Endothelial cell (in vitro differentiated cells): ENCODE results near the gene SCFD2. TPM values are rescaled to one million over a fixed set of nuclear protein-coding genes. Genes with fewer than 3 reads are reported as not detected.

Experiments
- DNase-seq: peaks from one replicate; pipeline ENCODE4 v3.0.0; 2021; ENCODE audit warnings: low spot score
- H3K27ac Mint-ChIP-seq: one replicate; pipeline ENCODE4 v1.8.0; 2021; ENCODE audit warnings: mixed read lengths, inconsistent platforms; ENCODE audit not compliant: unreplicated experiment
- H3K27me3 Mint-ChIP-seq: one replicate; pipeline ENCODE4 v1.8.0; 2021; ENCODE audit warnings: mild to moderate bottlenecking, moderate library complexity, mixed read lengths, inconsistent platforms; ENCODE audit not compliant: unreplicated experiment
- H3K36me3 Mint-ChIP-seq: one replicate; pipeline ENCODE4 v1.8.0; 2021; ENCODE audit warnings: mild to moderate bottlenecking, low read depth, mixed read lengths, inconsistent platforms; ENCODE audit not compliant: unreplicated experiment
- H3K4me1 Mint-ChIP-seq: one replicate; pipeline ENCODE4 v1.8.0; 2021; ENCODE audit warnings: mild to moderate bottlenecking, mixed read lengths, inconsistent platforms; ENCODE audit not compliant: unreplicated experiment
- H3K4me3 Mint-ChIP-seq: one replicate; pipeline ENCODE4 v1.8.0; 2021; ENCODE audit warnings: mild to moderate bottlenecking, mixed read lengths, inconsistent platforms; ENCODE audit not compliant: unreplicated experiment
- H3K9me3 Mint-ChIP-seq: one replicate; pipeline ENCODE4 v1.8.0; 2021; ENCODE audit warnings: mixed read lengths, inconsistent platforms; ENCODE audit not compliant: unreplicated experiment
- CTCF ChIP-seq: fragments of 200-600 bp; sonication (generic); IDR thresholded peaks from one replicate; pipeline ENCODE4 v1.5.0; 2021; ENCODE audit warnings: antibody characterized with exemption; ENCODE audit not compliant: unreplicated experiment
- total RNA-seq: library from RNA; stranded (reverse); fragmentation: NEBNext Ultra II Directional; extraction: Animal tissue kit (Norgen Biotek cat#: 25700); gene quantifications from one replicate; pipeline ENCODE4 v1.2.1, GENCODE V29; 2021; ENCODE audit not compliant: unreplicated experiment

The SCFD2 gene
- total RNA-seq, 1 donor from 2014 or later, result 13.6 TPM

GRCh38 chr4:52966781-52967180, 399.1 kb downstream of the SCFD2 start:
- no peaks in the 10 kb centered on the region for H3K4me1 Mint-ChIP-seq
- no peak for TF ChIP-seq CTCF
- peaks cover 2% of the 10 kb centered on the region for H3K27me3 Mint-ChIP-seq
- no peak overlapping the region for H3K4me3 Mint-ChIP-seq
- no peak overlapping the region for H3K27ac Mint-ChIP-seq
- no peak for DNase-seq
- no peaks in the 10 kb centered on the region for H3K9me3 Mint-ChIP-seq
- H3K36me3 Mint-ChIP-seq, result peaks cover 3% of the 10 kb centered on the region

- H3K27ac Mint-ChIP-seq, result no peak overlapping the region
- no peaks in the 10 kb centered on the region for H3K4me1 Mint-ChIP-seq
- H3K27me3 Mint-ChIP-seq, result peaks cover 2% of the 10 kb centered on the region
- DNase-seq, result no peak
- H3K9me3 Mint-ChIP-seq, result no peaks in the 10 kb centered on the region
- TF ChIP-seq CTCF, result no peak
- no peak overlapping the region for H3K4me3 Mint-ChIP-seq
- H3K36me3 Mint-ChIP-seq, result peaks cover 3% of the 10 kb centered on the region
Observed at GRCh38 chr4:52966172-52966571, 399.7 kb downstream of the SCFD2 start.

DNA sequence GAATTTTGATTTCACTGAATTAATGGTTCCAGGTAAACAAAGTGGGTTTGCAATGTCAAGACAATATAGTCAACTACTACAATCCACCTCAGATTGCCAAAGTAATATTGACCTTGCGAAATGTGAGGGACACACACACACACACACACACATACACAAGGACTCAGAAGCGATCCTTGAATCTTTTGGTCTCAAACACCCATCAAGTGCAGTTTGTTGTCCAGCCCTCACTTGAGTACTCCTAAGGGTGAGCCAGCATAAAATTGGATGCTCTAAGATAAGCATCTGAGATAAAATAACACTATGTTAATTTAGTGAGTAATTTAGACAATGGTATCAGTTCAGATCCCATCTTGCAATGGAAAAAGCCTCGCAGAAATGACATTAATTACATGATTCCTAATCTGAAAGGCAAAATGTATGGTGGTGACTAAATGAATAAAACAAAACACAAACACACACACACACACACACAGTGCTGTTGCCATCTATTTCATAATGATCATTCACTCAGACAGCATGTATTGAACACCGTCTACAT, 401.2 kb downstream of the SCFD2 start:
- H3K4me3 Mint-ChIP-seq, result no peak overlapping the region

DNA sequence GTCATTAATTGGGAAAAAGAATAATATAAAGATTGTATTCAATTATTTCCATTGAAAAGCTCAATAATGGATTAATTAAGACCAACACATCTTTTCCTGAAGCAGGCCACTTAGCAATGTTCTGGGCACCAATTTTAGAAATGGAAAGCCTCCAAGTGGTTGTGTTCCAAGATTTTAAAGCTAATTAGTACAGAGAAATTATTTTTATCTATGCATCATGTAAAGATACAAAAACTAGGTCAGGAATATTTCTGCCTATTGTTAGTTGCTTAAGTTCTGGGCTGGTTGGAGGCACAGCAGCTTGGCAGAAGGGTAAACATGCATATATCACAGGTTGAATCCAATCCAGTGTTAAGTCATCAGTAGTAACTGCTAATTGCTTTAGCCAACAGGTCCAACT, 401.9 kb downstream of the SCFD2 start:
- Mint-ChIP-seq H3K4me3 (no peak overlapping the region), H3K9me3 (no peaks in the 10 kb centered on the region), H3K36me3 (no peaks in the 10 kb centered on the region), H3K27me3 (peaks cover 2% of the 10 kb centered on the region), H3K27ac (no peak overlapping the region), H3K4me1 (no peaks in the 10 kb centered on the region)
- TF ChIP-seq CTCF, result no peak
- DNase-seq, result no peak

More for the DNA sequence above, 401.2 kb downstream of the SCFD2 start:
- no peaks in the 10 kb centered on the region for H3K4me1 Mint-ChIP-seq
- peaks cover 2% of the 10 kb centered on the region for H3K27me3 Mint-ChIP-seq
- no peak for TF ChIP-seq CTCF
- peaks cover 3% of the 10 kb centered on the region for H3K36me3 Mint-ChIP-seq
- no peaks in the 10 kb centered on the region for H3K9me3 Mint-ChIP-seq
- no peak for DNase-seq
- H3K27ac Mint-ChIP-seq, result no peak overlapping the region

- Mint-ChIP-seq H3K9me3 (no peaks in the 10 kb centered on the region), H3K27me3 (no peaks in the 10 kb centered on the region), H3K4me1 (no peaks in the 10 kb centered on the region), H3K27ac (no peak overlapping the region), H3K36me3 (no peaks in the 10 kb centered on the region), H3K4me3 (no peak overlapping the region)
- no peak for TF ChIP-seq CTCF
- no peak for DNase-seq
Observed at GRCh38 chr4:52962721-52963120, 403.1 kb downstream of the SCFD2 start.
